Activated CD8-positive, alpha-beta memory T cell treated with anti-CD3 and anti-CD28 coated beads for 1 hour (primary cell): ENCODE measurements around the gene NOXO1.
A peak's percentile ranks its signal among the peaks of the same experiment; 100 is the strongest.
"Not testable (repeated sequence)": the region's sequence is repeated elsewhere in the genome, so short reads cannot be mapped to it uniquely, and the experiment has no call there.

Experiments used
- DNase-seq, 2 donors: peaks; one replicate each; pipeline ENCODE4 v3.0.0-alpha.2; 2020; ENCODE audit warnings: low read depth in 1 of 2; ENCODE audit errors: extremely low read depth in 1 of 2

The NOXO1 gene

DNA sequence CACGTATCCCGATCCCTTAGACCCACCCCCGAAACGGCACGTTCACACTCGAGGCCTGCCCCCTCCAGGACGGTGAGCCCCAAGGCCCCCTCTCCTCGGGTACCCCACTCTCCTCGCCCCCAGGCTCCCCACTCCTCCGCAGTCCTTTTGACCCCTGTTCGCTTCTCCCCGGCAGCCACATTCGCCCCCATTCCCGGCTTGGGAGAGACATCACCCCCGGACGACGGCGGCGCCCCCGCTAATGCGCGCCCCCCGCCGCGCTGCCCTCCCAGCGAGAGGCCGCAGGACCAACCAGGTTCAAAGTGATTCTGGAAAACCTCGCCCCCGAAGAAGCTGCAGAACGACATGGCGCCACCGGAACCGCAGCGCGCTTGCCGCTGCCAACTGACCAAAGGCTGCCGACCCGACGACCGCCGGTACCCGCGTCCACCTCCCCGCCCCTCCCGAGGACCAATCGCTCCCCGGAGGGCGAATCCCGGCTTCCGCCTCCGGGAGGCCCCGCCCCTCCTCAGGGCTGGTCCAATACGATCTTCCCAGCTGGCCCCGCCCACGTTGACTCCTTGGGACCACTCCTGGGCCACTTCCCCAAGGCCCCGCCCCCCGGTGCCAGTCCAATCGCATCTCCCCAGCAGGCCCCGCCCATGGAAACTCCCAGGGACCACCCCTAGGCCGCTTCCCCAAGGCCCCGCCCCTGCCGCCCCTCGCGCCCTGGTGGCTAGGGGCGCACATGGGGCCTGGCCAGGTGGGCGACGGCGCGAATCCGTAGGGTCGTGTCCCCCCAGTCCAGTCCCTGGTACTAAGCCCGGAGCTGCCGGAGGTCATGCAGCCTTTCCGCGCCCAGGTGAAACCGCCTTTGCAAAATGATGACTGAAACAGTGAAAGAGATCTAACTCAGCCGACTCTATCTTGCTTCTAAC lies 38.2 kb downstream of the NOXO1 start, which contains the start of gene MSRB1:
TSS of gene MSRB1 (minus strand) at position 390 of the 917 bp plus-strand sequence. CDS start at position 347, 43 bp downstream.
- DNase-seq = peak; percentile 98 to 99

GRCh38 chr16:1942047-1942809 lies 39.0 kb downstream of the NOXO1 start:
- DNase-seq = no peak

- DNase-seq = no peak
These were observed 39.9 kb downstream of the NOXO1 start for GRCh38 chr16:1941162-1942046.

GRCh38 chr16:1940273-1941161 lies 40.8 kb downstream of the NOXO1 start:
- no peak for DNase-seq

DNA sequence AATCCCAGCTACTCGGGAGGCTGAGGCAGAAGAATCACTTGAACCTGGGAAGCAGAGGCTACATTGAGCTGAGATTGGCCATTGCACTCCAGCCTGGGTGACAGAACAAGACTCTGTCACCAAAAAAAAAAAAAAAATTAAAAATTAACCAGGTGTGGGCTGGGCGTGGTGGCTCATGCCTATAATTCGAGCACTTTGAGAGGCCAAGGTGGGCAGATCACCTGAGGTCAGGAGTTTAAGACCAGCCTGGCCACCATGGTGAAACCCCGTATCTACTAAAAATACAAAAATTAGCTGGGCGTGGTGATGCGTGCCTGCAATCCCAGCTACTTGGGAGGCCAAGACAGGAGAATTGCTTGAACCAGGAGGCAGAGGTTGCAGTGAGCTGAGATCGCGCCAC lies 41.4 kb downstream of the NOXO1 start:
- DNase-seq = not testable (repeated sequence)

- no peak for DNase-seq
These were observed 42.4 kb downstream of the NOXO1 start for GRCh38 chr16:1938910-1939309.

DNA sequence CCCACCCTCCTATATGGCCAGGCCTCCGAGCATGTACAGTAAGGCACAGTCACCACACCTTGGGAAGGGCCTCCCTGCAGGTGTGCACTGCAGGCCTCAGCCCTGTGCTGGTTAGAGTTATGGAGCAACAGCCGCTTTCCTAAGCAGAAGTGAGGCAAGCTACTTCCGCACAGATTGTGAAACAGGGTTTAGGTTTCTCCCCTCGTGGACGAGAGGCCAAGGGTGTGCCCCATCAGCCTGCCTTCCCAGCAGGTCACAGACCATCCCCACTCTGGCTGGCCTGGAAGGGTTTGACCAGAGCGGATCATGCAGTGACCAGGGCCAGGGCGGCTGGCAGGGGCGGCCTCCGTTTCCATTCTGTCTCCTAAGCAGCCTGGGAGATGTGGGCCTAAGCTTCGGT lies 43.0 kb downstream of the NOXO1 start:
- DNase-seq = no peak

DNA sequence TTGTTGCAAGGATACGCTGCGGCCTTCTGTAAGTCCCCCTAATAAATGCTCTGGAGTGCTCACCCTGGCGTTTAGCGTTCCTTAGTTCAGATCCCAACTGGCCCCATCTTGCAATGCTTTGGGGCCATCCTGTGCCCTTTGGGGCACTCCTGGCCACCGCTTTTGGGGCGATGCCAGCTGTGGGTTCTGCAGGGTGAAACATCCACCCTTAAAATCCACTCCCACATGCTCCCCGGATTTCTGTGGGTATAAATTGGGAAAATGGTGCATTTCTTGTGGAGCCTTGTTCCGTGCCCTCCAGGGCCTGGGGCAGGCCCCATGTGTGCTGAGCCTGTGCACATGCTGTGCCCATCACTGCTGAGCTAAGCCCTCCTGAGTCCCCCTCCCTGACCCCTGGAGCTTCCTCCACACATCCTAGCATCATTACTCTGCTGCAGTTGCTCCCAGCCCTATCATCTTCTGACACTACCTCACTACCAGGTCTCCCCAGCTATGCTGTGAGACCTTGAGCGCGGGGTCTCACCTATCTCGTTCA lies 44.3 kb downstream of the NOXO1 start:
- no peak for DNase-seq

DNA sequence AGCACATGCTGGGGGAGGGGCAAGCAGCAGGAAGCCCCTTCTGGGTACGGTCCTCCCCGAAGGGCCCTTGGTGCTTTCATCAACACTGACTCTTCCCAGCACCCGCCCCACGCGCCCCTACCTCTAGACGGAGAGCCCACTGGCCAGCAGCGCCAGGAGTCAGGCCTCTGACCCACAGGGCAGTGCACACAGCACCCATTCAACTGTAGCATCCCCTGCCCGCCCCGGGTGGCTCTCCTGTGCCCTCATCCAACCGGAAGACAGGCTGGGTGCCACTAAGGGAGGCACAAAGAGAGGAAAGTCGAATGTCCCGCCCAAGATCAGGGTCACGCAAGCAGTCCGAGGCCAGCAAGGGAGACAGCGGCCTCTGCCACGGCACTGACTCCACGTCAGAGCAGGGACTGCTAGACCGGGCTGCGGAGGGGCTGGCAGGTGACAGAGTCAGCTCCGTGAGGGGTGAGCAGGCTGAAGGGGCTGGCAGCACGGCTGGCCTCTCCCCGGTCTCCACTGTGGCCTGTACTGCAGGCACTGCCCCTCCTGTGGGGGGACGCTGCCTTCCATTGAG lies 48.1 kb downstream of the NOXO1 start:
- DNase-seq = no peak

GRCh38 chr16:1932050-1933028 lies 48.9 kb downstream of the NOXO1 start:
- DNase-seq = no peak

DNA sequence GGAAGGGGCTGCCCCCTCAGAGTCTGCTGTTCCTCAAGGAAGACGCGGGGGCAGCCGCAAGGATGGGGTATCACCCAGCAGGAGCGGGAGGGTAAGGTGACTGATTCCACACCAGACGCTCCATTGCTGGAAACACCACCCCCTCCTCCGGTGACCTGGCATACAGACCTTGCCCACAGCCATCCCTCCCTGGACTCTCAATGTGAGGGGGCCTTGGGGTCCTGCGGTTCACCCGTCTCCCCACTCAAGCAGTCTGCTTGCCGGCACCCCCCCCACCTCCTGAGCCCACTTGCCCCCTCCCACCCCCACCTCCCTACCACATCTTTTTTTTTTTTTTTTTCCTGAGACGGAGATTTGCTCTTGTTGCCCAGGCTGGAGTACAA lies 50.9 kb downstream of the NOXO1 start:
- DNase-seq = no peak

GRCh38 chr16:1929578-1930337 lies 51.5 kb downstream of the NOXO1 start:
- DNase-seq = peak; percentile 70 to 94

DNA sequence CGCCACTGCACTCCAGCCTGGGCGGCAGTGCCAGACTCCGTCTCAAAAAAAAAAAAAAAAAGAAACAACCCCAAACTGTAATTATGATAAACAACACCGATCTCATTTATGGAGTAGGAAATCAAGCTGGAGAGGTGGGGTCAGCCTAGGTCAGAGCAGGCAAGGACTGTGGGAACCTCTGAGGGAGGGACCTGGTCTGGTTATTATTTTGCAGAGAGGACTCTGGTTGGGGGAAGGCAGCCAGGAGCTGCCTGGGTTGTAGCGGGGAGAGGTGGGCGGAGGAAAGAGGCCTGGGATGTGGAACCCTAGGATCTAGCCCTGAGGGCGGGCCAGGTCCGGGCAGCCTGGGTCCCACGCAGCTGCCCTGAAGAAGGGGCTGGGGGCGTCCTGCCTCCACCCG lies 52.2 kb downstream of the NOXO1 start:
- DNase-seq = no peak
